Heart right ventricle (tissue), 12 donors: ENCODE measurements around the gene CALM3. TPM values are rescaled to one million over a fixed set of nuclear protein-coding genes. Genes with fewer than 3 reads are reported as not detected.

Experiments
- polyA plus RNA-seq, 2 donors: library from polyadenylated mRNA; stranded (reverse); fragments of 200-250 nt; gene quantifications; one replicate each; pipeline ENCODE4 v1.2.3, GENCODE V29; 2013
- total RNA-seq, 10 donors: library from RNA; stranded (reverse); fragmentation: NEBNext Ultra II Directional in 3 of 10; extraction: Animal tissue kit (Norgen Biotek cat#: 25700) in 3 of 10; gene quantifications; one replicate each; pipeline versions ENCODE4 v1.2.1 to v1.2.4, GENCODE V29; 2021 to 2023
- donor health status: ischemic (EF 13 %, LVEDD 7.1; RV severe dilation, severe dysfunction).
- donor health status: healthy with polysubstance abuse.
- donor health status: DM: no; HTN: yes; CAD: no.
- donor health status: DM: no; HTN: no; CAD: no.
- donor health status: ischemic (EF 25% LVEDD 6.9; RV normal size, moderate dysfunction).
- donor health status: ischemic (EF 25% LVEDD 5.7; RV mildly dilated, moderate dysfunction).
- donor health status: healthy.
- donor health status: nonischemic (EF 11% LVEDD 7.7; RV severe dilation, severe dysfunction).
- donor health status: DM: yes; HTN: yes; CAD: no.
- donor health status: PGD.
- donor health status: ischemic (EF 29% LVEDD 5.4; RV normal size, mild dysfunction).
- donor health status: nonischemic (EF 23%, LVEDD 6.1; RV moderate dilation, normal function).

The CALM3 gene
- total and polyA plus RNA-seq, 12 donors: 214 to 488 (median 298) TPM

Other genes with a start within 250 kb of the CALM3 start
- gene CCDC8, start 187.8 kb upstream of the CALM3 start, total RNA-seq: 10 to 100 TPM; 21.3 to 37.3 (median 28.6) TPM
- 10 to 100 TPM; 14.4 to 15.0 TPM for gene CCDC8, start 187.8 kb upstream of the CALM3 start, polyA plus RNA-seq
- under 1 TPM in 5 of 10 donors, not detected in 5; 0.07 to 0.13 (median 0.08) TPM for gene PNMA8C, start 172.4 kb upstream of the CALM3 start, total RNA-seq
- gene PNMA8C, start 172.4 kb upstream of the CALM3 start, polyA plus RNA-seq: under 1 TPM; 0.01 to 0.07 TPM
- gene PNMA8A, start 129.8 kb upstream of the CALM3 start, total RNA-seq: 10 to 100 TPM in 3 of 10 donors, 1 to 10 TPM in 7; 7.2 to 12.3 (median 9.3) TPM
- gene PNMA8A, start 129.8 kb upstream of the CALM3 start, polyA plus RNA-seq: 1 to 10 TPM; 2.8 to 3.0 TPM
- gene PNMA8B, start 105.5 kb upstream of the CALM3 start, total RNA-seq: under 1 TPM; 0.47 to 0.95 (median 0.65) TPM
- under 1 TPM; 0.37 to 0.81 TPM for gene PNMA8B, start 105.5 kb upstream of the CALM3 start, polyA plus RNA-seq
- 10 to 100 TPM in 1 of 10 donors, 1 to 10 TPM in 9; 1.4 to 13.7 (median 2.6) TPM for gene PTGIR, start 23.8 kb downstream of the CALM3 start, total RNA-seq
- gene PTGIR, start 23.8 kb downstream of the CALM3 start, polyA plus RNA-seq: 1 to 10 TPM; 5.5 to 8.5 TPM
- gene GNG8, start 34.9 kb downstream of the CALM3 start, total RNA-seq: 1 to 10 TPM in 2 of 10 donors, not detected in 8; 1.9 to 5.9 TPM
- not detected for gene GNG8, start 34.9 kb downstream of the CALM3 start, polyA plus RNA-seq
- gene DACT3, start 59.9 kb downstream of the CALM3 start, total RNA-seq: 10 to 100 TPM in 7 of 10 donors, 1 to 10 TPM in 3; 6.9 to 29.3 (median 14.9) TPM
- gene DACT3, start 59.9 kb downstream of the CALM3 start, polyA plus RNA-seq: 1 to 10 TPM; 3.9 to 5.0 TPM
- 10 to 100 TPM; 11.7 to 22.7 (median 12.4) TPM for gene PRKD2, start 115.8 kb downstream of the CALM3 start, total RNA-seq
- 10 to 100 TPM; 15.9 to 19.5 TPM for gene PRKD2, start 115.8 kb downstream of the CALM3 start, polyA plus RNA-seq
- 10 to 100 TPM; 14.6 to 22.8 (median 19.7) TPM for gene FKRP, start 144.7 kb downstream of the CALM3 start, total RNA-seq
- 10 to 100 TPM; 13.0 to 20.3 TPM for gene FKRP, start 144.7 kb downstream of the CALM3 start, polyA plus RNA-seq
- gene STRN4, start 145.1 kb downstream of the CALM3 start, total RNA-seq: 10 to 100 TPM; 43.3 to 56.1 (median 50.0) TPM
- gene STRN4, start 145.1 kb downstream of the CALM3 start, polyA plus RNA-seq: 10 to 100 TPM; 50.4 to 63.3 TPM
- gene SLC1A5, start 187.3 kb downstream of the CALM3 start, total RNA-seq: 10 to 100 TPM in 2 of 10 donors, 1 to 10 TPM in 8; 3.2 to 17.7 (median 5.3) TPM
- gene SLC1A5, start 187.3 kb downstream of the CALM3 start, polyA plus RNA-seq: 10 to 100 TPM in 1 of 2 donors, 1 to 10 TPM in 1; 6.3 to 30.5 TPM
- gene AP2S1, start 249.5 kb downstream of the CALM3 start, total RNA-seq: 100 to 1,000 TPM in 2 of 10 donors, 10 to 100 TPM in 8; 68.7 to 123 (median 79.0) TPM
- 100 to 1,000 TPM in 1 of 2 donors, 10 to 100 TPM in 1; 96.9 to 192 TPM for gene AP2S1, start 249.5 kb downstream of the CALM3 start, polyA plus RNA-seq